ENCODE results near the gene MFNG. TPM values are rescaled to one million over a fixed set of nuclear protein-coding genes. Genes with fewer than 3 reads are reported as not detected.

MFNG gene
- total RNA-seq, 1 donor from 2014 or later: 1.5 TPM

GRCh38 chr22:37481347-37481907 lies 4.8 kb downstream of the MFNG start:
- Mint-ChIP-seq H3K4me1 (ENCODE audit: unreplicated experiment) (peaks cover 13% of the 10 kb centered on the region), H3K9me3 (ENCODE audit: unreplicated experiment) (no peaks in the 10 kb centered on the region), H3K4me3 (ENCODE audit: unreplicated experiment) (no peak overlapping the region), H3K27ac (ENCODE audit: unreplicated experiment) (no peak overlapping the region), H3K36me3 (ENCODE audit: unreplicated experiment) (no peaks in the 10 kb centered on the region), H3K27me3 (ENCODE audit: unreplicated experiment) (no peaks in the 10 kb centered on the region)
- no peak for TF ChIP-seq CTCF (IDR thresholded peaks at IDR 0.05)
- no peak for DNase-seq (ENCODE audit: extremely low spot score, unreplicated experiment)

GRCh38 chr22:37480387-37481346 lies 5.5 kb downstream of the MFNG start:
- Mint-ChIP-seq H3K9me3 (ENCODE audit: unreplicated experiment) (no peaks in the 10 kb centered on the region), H3K36me3 (ENCODE audit: unreplicated experiment) (no peaks in the 10 kb centered on the region), H3K27me3 (ENCODE audit: unreplicated experiment) (no peaks in the 10 kb centered on the region), H3K27ac (ENCODE audit: unreplicated experiment) (no peak overlapping the region), H3K4me3 (ENCODE audit: unreplicated experiment) (no peak overlapping the region), H3K4me1 (ENCODE audit: unreplicated experiment) (peaks cover 11% of the 10 kb centered on the region)
- TF ChIP-seq CTCF (IDR thresholded peaks at IDR 0.05): no peak
- DNase-seq (ENCODE audit: extremely low spot score, unreplicated experiment): no peak

GRCh38 chr22:37479196-37479595 lies 7.0 kb downstream of the MFNG start:
- no peak overlapping the region for H3K27ac Mint-ChIP-seq (ENCODE audit: unreplicated experiment)
- no peak overlapping the region for H3K4me3 Mint-ChIP-seq (ENCODE audit: unreplicated experiment)
- no peaks in the 10 kb centered on the region for H3K36me3 Mint-ChIP-seq (ENCODE audit: unreplicated experiment)
- DNase-seq (ENCODE audit: extremely low spot score, unreplicated experiment): no peak
- peaks cover 9% of the 10 kb centered on the region for H3K4me1 Mint-ChIP-seq (ENCODE audit: unreplicated experiment)
- no peaks in the 10 kb centered on the region for H3K9me3 Mint-ChIP-seq (ENCODE audit: unreplicated experiment)
- no peak for TF ChIP-seq CTCF (IDR thresholded peaks at IDR 0.05)
- H3K27me3 Mint-ChIP-seq (ENCODE audit: unreplicated experiment): peaks cover 2% of the 10 kb centered on the region

GRCh38 chr22:37476389-37477329 lies 9.5 kb downstream of the MFNG start:
- Mint-ChIP-seq H3K27me3 (ENCODE audit: unreplicated experiment) (peaks cover 2% of the 10 kb centered on the region), H3K36me3 (ENCODE audit: unreplicated experiment) (no peaks in the 10 kb centered on the region)

More at GRCh38 chr22:37476389-37477329, 9.5 kb downstream of the MFNG start:
- DNase-seq (ENCODE audit: extremely low spot score, unreplicated experiment): no peak
- no peaks in the 10 kb centered on the region for H3K4me1 Mint-ChIP-seq (ENCODE audit: unreplicated experiment)
- TF ChIP-seq CTCF (IDR thresholded peaks at IDR 0.05): no peak
- H3K4me3 Mint-ChIP-seq (ENCODE audit: unreplicated experiment): no peak overlapping the region
- no peak overlapping the region for H3K27ac Mint-ChIP-seq (ENCODE audit: unreplicated experiment)
- H3K9me3 Mint-ChIP-seq (ENCODE audit: unreplicated experiment): no peaks in the 10 kb centered on the region

Data from osteocyte (in vitro differentiated cells).